SJCRH30 (cell line): ENCODE measurements around the gene ERG. TPM values are rescaled to one million over a fixed set of nuclear protein-coding genes. Genes with fewer than 3 reads are reported as not detected.

ENCODE experiments used
- DNase-seq, 2 experiments: peaks; one replicate each; pipeline ENCODE4 v3.0.0-alpha.2; 2015 to 2020
- H3K27ac ChIP-seq: fragments of 250-450 bp; sonication (Bioruptor Pico); 2 replicates; pipeline ENCODE4 v1.5.1; 2020; ENCODE audit warnings: mild to moderate bottlenecking, moderate library complexity
- H3K27me3 ChIP-seq: fragments of 250-450 bp; sonication (Bioruptor Pico); 2 replicates; pipeline ENCODE4 v1.5.1; 2020; ENCODE audit warnings: mild to moderate bottlenecking, moderate library complexity
- H3K36me3 ChIP-seq: fragments of 250-450 bp; sonication (Bioruptor Pico); 2 replicates; pipeline ENCODE4 v1.5.1; 2020; ENCODE audit warnings: mild to moderate bottlenecking, moderate library complexity
- H3K4me1 ChIP-seq: fragments of 250-450 bp; sonication (Bioruptor Pico); 2 replicates; pipeline ENCODE4 v1.5.1; 2020; ENCODE audit warnings: mild to moderate bottlenecking, moderate library complexity
- H3K4me3 ChIP-seq: fragments of 250-450 bp; sonication (Bioruptor Pico); 2 replicates; pipeline ENCODE4 v1.5.1; 2020; ENCODE audit warnings: mild to moderate bottlenecking, moderate library complexity
- H3K9me3 ChIP-seq: fragments of 250-450 bp; sonication (Bioruptor Pico); replicated peaks from 2 replicates; pipeline ENCODE4 v1.5.1; 2020; ENCODE audit warnings: mild to moderate bottlenecking, moderate library complexity
- total RNA-seq: library from RNA; depleted of rRNA; stranded (reverse); fragments of >200 nt; shearing (Covaris generic); gene quantifications from 2 replicates; pipeline ENCODE4 v1.2.3, GENCODE V29; 2014

The ERG gene
- total RNA-seq, 1 experiment from 2014 or later: not detected

GRCh38 chr21:38389354-38389676 is 109.0 kb downstream of the ERG start:
- Histone ChIP-seq H3K4me1 (no peaks in the 10 kb centered on the region), H3K9me3 (no peaks in the 10 kb centered on the region), H3K36me3 (no peaks in the 10 kb centered on the region), H3K27me3 (peaks cover 3% of the 10 kb centered on the region; the same call in 1 of the 2 replicates), H3K27ac (no peak overlapping the region), H3K4me3 (no peak overlapping the region)
- DNase-seq: no peak

- no peak for DNase-seq
- peaks cover 3% of the 10 kb centered on the region; the same call in 1 of the 2 replicates for H3K27me3 ChIP-seq
- H3K27ac ChIP-seq: no peak overlapping the region
- no peaks in the 10 kb centered on the region for H3K9me3 ChIP-seq
- H3K4me1 ChIP-seq: no peaks in the 10 kb centered on the region
- no peak overlapping the region for H3K4me3 ChIP-seq
- H3K36me3 ChIP-seq: no peaks in the 10 kb centered on the region
These were observed 109.5 kb downstream of the ERG start for GRCh38 chr21:38388647-38389353.

GRCh38 chr21:38388203-38388602 is 110.1 kb downstream of the ERG start:
- no peak overlapping the region for H3K4me3 ChIP-seq
- H3K36me3 ChIP-seq: no peaks in the 10 kb centered on the region
- H3K27me3 ChIP-seq: peaks cover 3% of the 10 kb centered on the region; the same call in 1 of the 2 replicates
- no peaks in the 10 kb centered on the region for H3K9me3 ChIP-seq
- H3K27ac ChIP-seq: no peak overlapping the region
- DNase-seq: no peak
- H3K4me1 ChIP-seq: no peaks in the 10 kb centered on the region

- no peaks in the 10 kb centered on the region for H3K36me3 ChIP-seq
- no peak overlapping the region for H3K27ac ChIP-seq
- no peak overlapping the region for H3K4me3 ChIP-seq
- H3K9me3 ChIP-seq: no peaks in the 10 kb centered on the region
- no peaks in the 10 kb centered on the region for H3K4me1 ChIP-seq
- no peak for DNase-seq
- no peaks in the 10 kb centered on the region; the same call in 1 of the 2 replicates for H3K27me3 ChIP-seq
These were observed 111.3 kb downstream of the ERG start for GRCh38 chr21:38386967-38387366.

GRCh38 chr21:38385427-38386175 is 112.7 kb downstream of the ERG start:
- no peak for DNase-seq

GRCh38 chr21:38384675-38385426 is 113.4 kb downstream of the ERG start:
- no peaks in the 10 kb centered on the region for H3K9me3 ChIP-seq
- H3K27ac ChIP-seq: no peak overlapping the region
- H3K27me3 ChIP-seq: no peaks in the 10 kb centered on the region; the same call in 1 of the 2 replicates
- H3K4me3 ChIP-seq: no peak overlapping the region
- H3K36me3 ChIP-seq: no peaks in the 10 kb centered on the region
- no peaks in the 10 kb centered on the region for H3K4me1 ChIP-seq
- DNase-seq: no peak

More at GRCh38 chr21:38385427-38386175, 112.7 kb downstream of the ERG start:
- Histone ChIP-seq H3K4me1 (no peaks in the 10 kb centered on the region), H3K36me3 (no peaks in the 10 kb centered on the region), H3K27ac (no peak overlapping the region), H3K27me3 (no peaks in the 10 kb centered on the region; the same call in 1 of the 2 replicates), H3K4me3 (no peak overlapping the region), H3K9me3 (no peaks in the 10 kb centered on the region)

- Histone ChIP-seq H3K4me1 (no peaks in the 10 kb centered on the region), H3K4me3 (no peak overlapping the region), H3K36me3 (no peaks in the 10 kb centered on the region), H3K27me3 (no peaks in the 10 kb centered on the region; the same call in 1 of the 2 replicates), H3K9me3 (no peaks in the 10 kb centered on the region), H3K27ac (no peak overlapping the region)
- DNase-seq: no peak
These were observed 114.1 kb downstream of the ERG start for GRCh38 chr21:38384238-38384560.

- Histone ChIP-seq H3K36me3 (no peaks in the 10 kb centered on the region), H3K4me1 (no peaks in the 10 kb centered on the region), H3K27ac (no peak overlapping the region), H3K9me3 (no peaks in the 10 kb centered on the region), H3K4me3 (no peak overlapping the region), H3K27me3 (no peaks in the 10 kb centered on the region; the same call in 1 of the 2 replicates)
- no peak for DNase-seq
These were observed 114.7 kb downstream of the ERG start for GRCh38 chr21:38383411-38384237.

GRCh38 chr21:38380481-38381137 is 117.7 kb downstream of the ERG start:
- H3K27me3 ChIP-seq: no peaks in the 10 kb centered on the region; the same call in 1 of the 2 replicates
- H3K9me3 ChIP-seq: no peaks in the 10 kb centered on the region
- no peaks in the 10 kb centered on the region for H3K4me1 ChIP-seq
- no peaks in the 10 kb centered on the region for H3K36me3 ChIP-seq
- DNase-seq: no peak
- no peak overlapping the region for H3K4me3 ChIP-seq
- no peak overlapping the region for H3K27ac ChIP-seq

- Histone ChIP-seq H3K9me3 (no peaks in the 10 kb centered on the region), H3K36me3 (no peaks in the 10 kb centered on the region), H3K27ac (no peak overlapping the region), H3K4me1 (no peaks in the 10 kb centered on the region), H3K27me3 (no peaks in the 10 kb centered on the region), H3K4me3 (no peak overlapping the region)
- no peak for DNase-seq
These were observed 119.1 kb downstream of the ERG start for GRCh38 chr21:38379147-38379546.

- DNase-seq: no peak
- Histone ChIP-seq H3K4me3 (no peak overlapping the region), H3K9me3 (no peaks in the 10 kb centered on the region), H3K4me1 (no peaks in the 10 kb centered on the region), H3K27me3 (no peaks in the 10 kb centered on the region), H3K27ac (no peak overlapping the region), H3K36me3 (no peaks in the 10 kb centered on the region)
These were observed 120.8 kb downstream of the ERG start for GRCh38 chr21:38377165-38378088.

- no peak overlapping the region for H3K4me3 ChIP-seq
- no peaks in the 10 kb centered on the region for H3K27me3 ChIP-seq
- no peak overlapping the region for H3K27ac ChIP-seq
- H3K9me3 ChIP-seq: no peaks in the 10 kb centered on the region
- no peaks in the 10 kb centered on the region for H3K4me1 ChIP-seq
- no peak for DNase-seq
- no peaks in the 10 kb centered on the region for H3K36me3 ChIP-seq
These were observed 121.6 kb downstream of the ERG start for GRCh38 chr21:38376693-38377092.

- H3K4me3 ChIP-seq: no peak overlapping the region
- no peaks in the 10 kb centered on the region for H3K36me3 ChIP-seq
- no peak overlapping the region for H3K27ac ChIP-seq
- no peaks in the 10 kb centered on the region for H3K4me1 ChIP-seq
- H3K27me3 ChIP-seq: no peaks in the 10 kb centered on the region
- DNase-seq: no peak
- no peaks in the 10 kb centered on the region for H3K9me3 ChIP-seq
These were observed 122.0 kb downstream of the ERG start for GRCh38 chr21:38376235-38376634.
